22Rv1 (cell line): ENCODE measurements around the gene OTUD4.

Experiments
- CTCF ChIP-seq: fragments of 450-650 bp; IDR thresholded peaks from 2 replicates; pipeline ENCODE4 v1.5.1; 2017; ENCODE audit warnings: mild to moderate bottlenecking
- ZFX ChIP-seq: fragments of 450-650 bp; IDR thresholded peaks from 2 replicates; pipeline ENCODE4 v1.6.1; 2017; ENCODE audit warnings: antibody characterized with exemption, borderline replicate concordance

GRCh38 chr4:145155268-145155870, 25.0 kb downstream of the OTUD4 start:
- TF ChIP-seq CTCF, result no peak
- no peak for TF ChIP-seq ZFX
